ENCODE measurements around the gene EHMT1. TPM values are rescaled to one million over a fixed set of nuclear protein-coding genes. Genes with fewer than 3 reads are reported as not detected.

EHMT1 gene
- total RNA-seq, 1 donor = 43.6 TPM

DNA sequence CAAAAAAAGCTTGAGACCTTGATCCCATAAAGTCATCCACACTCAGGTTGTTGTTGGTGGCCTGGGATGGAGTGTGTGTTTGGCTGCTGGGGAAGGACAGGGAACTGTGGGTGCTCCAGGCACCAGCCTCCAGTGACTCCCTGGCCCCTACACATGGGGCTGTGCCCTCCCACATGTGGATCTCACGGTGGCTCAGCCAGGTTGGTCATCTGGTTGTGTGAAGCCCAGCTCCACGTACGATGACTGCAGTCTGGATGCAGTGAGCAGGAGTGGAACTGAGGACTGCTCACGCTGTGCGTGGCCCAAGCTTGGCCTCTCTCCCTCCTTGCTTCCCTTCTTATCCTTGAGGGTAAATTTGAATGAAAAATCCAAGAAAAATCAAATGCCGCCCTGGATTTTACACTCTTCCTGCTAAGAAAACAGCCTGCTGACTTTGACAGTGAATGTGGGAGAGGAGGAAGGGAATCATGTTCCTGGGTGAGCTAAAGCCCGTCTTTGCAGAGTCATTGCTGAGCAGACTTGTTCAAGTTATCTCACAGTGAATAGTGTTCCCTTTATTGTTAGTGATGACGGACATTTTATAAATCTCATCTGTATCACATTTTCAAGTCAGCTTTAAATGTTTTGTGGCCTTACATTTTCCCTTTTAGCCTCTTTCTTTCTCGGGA is 193.7 kb downstream of the EHMT1 start:
- no peak for DNase-seq (ENCODE audit: low read depth)
- TF ChIP-seq, protein P1, sequence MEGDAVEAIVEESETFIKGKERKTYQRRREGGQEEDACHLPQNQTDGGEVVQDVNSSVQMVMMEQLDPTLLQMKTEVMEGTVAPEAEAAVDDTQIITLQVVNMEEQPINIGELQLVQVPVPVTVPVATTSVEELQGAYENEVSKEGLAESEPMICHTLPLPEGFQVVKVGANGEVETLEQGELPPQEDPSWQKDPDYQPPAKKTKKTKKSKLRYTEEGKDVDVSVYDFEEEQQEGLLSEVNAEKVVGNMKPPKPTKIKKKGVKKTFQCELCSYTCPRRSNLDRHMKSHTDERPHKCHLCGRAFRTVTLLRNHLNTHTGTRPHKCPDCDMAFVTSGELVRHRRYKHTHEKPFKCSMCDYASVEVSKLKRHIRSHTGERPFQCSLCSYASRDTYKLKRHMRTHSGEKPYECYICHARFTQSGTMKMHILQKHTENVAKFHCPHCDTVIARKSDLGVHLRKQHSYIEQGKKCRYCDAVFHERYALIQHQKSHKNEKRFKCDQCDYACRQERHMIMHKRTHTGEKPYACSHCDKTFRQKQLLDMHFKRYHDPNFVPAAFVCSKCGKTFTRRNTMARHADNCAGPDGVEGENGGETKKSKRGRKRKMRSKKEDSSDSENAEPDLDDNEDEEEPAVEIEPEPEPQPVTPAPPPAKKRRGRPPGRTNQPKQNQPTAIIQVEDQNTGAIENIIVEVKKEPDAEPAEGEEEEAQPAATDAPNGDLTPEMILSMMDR (IDR thresholded peaks at IDR 0.05; ENCODE audit: insufficient read depth, low read depth, low read length) = no peak
- H3K4me3 ChIP-seq (ENCODE audit: low read depth, low read length) = no peak overlapping the region

DNA sequence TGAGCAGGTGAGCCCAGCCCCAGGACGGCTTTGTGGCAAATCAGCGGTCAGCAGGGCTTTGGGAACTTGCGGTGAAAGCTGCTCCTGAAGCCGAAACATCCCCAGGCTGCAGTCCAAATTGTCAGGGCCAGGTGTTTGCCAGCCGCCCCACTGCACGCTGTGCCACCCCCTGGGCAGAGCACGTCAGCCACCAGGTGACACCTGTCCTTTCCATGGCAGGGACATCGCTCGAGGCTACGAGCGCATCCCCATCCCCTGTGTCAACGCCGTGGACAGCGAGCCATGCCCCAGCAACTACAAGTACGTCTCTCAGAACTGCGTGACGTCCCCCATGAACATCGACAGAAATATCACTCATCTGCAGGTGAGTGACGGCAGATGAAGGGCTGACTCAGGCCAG is 194.4 kb downstream of the EHMT1 start:
- H3K4me3 ChIP-seq (ENCODE audit: low read depth, low read length) = no peak overlapping the region
- no peak for DNase-seq (ENCODE audit: low read depth)
- TF ChIP-seq, protein P1 (IDR thresholded peaks at IDR 0.05; ENCODE audit: insufficient read depth, low read depth, low read length) = no peak

DNA sequence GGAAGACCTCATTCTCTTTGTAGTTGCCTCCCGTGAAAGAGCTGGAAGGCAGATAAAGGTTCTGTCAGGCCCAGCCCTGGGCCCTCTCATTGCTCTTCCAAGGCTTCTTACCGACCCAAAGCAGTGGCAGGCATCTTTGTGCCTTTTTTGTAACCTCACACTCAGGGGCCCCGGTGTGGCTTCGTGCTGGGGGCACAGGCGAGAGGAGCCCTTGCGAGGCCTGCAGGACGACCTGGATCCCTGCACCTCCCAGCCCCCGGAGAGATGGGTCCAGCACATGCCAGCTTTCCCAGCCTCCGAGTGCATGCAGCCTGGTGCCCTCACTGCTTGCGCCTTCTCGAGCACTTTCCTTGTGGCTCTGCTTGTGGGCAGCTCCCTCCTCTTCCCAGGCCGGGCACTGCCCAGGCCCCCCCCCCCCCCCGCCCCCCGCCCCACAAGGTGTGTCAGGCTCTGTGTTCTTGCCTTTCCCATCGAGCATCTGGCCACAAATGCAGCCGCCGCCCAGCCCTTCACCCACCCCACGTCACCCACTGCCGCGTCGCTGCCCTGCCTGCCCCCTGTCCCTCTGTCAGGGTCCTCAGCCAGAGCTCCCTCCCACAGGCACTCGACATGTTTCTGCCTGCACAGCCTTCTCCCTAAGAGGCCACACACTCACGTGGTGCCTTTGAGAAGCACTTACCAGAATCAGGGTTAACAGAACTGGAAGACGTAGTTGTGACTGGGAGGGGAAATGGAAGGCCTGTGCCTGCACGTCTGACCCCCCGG is 195.0 kb downstream of the EHMT1 start:
- DNase-seq (ENCODE audit: low read depth) = no peak
- TF ChIP-seq, protein P1 (IDR thresholded peaks at IDR 0.05; ENCODE audit: insufficient read depth, low read depth, low read length) = no peak

DNA sequence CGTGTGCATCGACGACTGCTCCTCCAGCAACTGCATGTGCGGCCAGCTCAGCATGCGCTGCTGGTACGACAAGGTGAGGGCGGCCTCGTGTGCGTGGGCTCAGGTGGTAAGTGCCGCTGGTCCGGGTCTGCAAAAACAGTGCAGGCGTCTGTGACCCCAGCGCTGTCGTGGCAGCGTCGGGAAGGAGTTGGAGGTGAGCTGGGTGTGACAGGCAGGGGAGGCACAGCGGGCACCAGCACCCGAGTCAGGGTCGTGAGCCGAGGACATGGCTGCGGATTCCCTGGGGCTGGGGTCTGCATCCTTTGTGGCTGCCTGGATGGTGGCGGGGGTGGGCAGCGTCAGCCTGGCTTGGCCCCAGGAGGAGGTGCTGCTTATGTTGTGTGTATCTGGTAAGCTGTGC is 195.6 kb downstream of the EHMT1 start:
- DNase-seq (ENCODE audit: low read depth) = no peak
- TF ChIP-seq, protein P1 (IDR thresholded peaks at IDR 0.05; ENCODE audit: insufficient read depth, low read depth, low read length) = no peak
- H3K4me3 ChIP-seq (ENCODE audit: low read depth, low read length) = no peak overlapping the region

More for the DNA sequence above, 195.0 kb downstream of the EHMT1 start:
- H3K4me3 ChIP-seq (ENCODE audit: low read depth, low read length) = no peak overlapping the region

DNA sequence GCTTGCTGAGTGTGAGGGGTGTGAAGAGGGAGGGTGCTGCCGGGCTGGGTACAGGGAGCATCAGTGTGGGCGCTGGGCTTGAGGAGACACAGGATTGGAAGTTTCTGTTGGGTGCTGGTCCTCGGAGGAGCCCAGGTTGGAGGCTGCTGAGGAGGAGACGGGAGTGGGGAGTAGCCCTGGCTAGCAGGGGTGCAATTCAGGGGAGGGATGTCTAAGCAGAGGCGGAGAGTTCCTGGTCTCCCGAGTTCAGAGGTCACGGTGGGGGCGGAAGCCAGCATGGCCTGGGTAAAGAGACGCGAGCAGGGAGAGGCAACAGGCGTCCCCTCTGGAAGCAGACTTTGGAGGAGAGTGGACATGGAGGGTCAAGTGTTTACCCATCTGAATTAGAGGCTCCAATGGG is 196.0 kb downstream of the EHMT1 start:
- DNase-seq (ENCODE audit: low read depth) = no peak
- TF ChIP-seq, protein P1 (IDR thresholded peaks at IDR 0.05; ENCODE audit: insufficient read depth, low read depth, low read length) = no peak
- H3K4me3 ChIP-seq (ENCODE audit: low read depth, low read length) = no peak overlapping the region

DNA sequence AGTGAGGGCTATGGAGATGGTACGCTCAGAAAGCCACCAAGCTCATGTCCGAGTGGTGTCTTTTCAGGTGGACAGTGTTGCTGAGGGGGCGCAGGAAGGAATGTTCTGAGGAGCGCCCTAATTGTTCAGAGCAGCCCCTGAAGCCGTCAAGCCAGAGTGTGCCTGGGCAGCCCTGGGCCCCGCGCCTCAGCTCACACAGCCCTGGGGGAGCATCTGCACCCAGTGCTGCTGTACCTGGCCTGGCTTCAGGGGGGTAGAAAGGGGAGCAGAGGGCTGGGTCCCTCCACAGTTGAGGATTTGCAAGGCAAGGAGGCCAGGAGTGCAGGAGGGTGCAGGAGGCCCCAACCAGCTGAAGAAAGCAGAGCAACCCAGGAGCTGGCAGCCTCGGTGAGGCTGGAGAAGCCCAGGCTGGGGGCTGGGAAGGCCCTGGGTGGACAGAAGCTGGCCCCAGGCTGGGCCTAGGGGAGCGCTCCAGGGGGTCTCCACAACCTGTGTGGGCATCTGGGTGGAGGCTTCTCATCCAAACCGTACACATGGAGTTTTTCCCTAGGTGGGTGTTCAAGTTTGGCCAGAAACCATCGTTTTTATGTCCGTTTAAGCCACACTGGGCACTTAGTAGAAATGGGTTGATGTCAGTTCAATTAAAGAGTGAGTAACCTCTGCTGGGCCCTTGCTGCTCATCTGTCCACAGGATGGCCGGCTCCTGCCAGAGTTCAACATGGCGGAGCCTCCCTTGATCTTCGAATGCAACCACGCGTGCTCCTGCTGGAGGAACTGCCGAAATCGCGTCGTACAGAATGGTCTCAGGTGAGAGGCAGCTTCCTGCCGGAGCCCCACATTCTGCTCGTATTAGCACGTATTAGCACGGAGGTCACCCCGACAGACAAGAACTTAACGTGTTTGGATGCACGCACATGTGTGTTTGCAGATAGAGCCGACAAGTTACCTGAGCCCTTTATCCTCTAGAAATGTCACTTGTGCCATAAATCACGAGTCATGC is 196.8 kb downstream of the EHMT1 start:
- TF ChIP-seq, protein P1 (IDR thresholded peaks at IDR 0.05; ENCODE audit: insufficient read depth, low read depth, low read length) = no peak
- no peak for DNase-seq (ENCODE audit: low read depth)
- H3K4me3 ChIP-seq (ENCODE audit: low read depth, low read length) = no peak overlapping the region
